T47D (cell line): ENCODE measurements around the gene ATP10A.
A peak's percentile ranks its signal among the peaks of the same experiment; 100 is the strongest.

Source experiments
- DNase-seq, 2 experiments: peaks; one replicate each; pipeline versions ENCODE4 v3.0.0 to v3.0.0-alpha.2; 2011 to 2012; ENCODE audit warnings: low read depth in 1 of 2, low spot score in 1 of 2
- JUND ChIP-seq: IDR thresholded peaks from 2 replicates; pipeline ENCODE4 v1.6.1; 2012; ENCODE audit warnings: low read depth
- in situ Hi-C: cut with HindIII; loops from 2 replicates; pipeline ENCODE4 v1.10.0; 2016; ENCODE audit warnings: low sequenced_read_pairs, low pct_unique_long_range_greater_than_20kb

The ATP10A gene

DNA sequence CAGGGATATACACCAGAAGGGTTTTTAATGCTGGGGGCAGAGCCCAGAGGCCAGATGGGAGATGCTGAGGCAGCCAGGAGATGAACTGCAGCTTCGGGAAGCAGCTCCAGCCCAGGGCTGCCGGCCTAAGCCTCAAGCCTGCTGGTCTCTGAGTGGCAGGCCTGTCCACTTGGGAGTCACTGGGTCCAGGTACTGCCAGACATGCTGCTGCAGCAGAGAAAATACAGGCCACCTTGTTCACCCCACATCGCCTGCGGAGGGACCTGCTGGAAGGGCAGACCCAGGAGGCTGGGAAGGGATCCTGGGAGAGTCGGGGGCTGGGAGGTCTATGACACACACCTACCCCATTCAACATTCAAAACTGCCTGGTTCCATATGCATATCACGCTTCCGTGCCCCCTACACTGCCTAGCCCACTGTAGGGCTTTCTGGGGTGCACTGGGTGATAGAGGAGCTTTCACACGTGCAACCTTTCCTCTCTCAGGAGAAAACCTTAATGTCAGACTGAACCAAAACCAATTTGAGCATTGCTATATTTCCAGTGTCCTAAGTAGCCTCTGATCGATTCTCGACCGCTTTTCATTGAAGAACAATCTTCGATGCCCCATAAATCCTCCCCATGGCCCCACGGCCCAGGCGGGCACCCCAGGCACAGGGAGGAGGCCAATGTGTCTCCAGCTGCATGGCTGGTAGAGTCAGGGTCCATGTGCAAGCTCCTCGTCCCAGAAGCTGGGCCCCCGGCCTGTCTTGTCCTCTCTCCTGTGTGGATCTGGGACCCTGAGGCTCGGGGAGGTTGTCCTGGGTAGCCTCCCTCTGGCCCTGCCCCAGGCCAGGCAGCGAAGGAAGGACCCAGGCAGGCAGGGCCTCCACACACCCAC, 147.4 kb downstream of the ATP10A start:
- in situ Hi-C loops = no loop called here
- no peak for TF ChIP-seq JUND
- no peak for DNase-seq

DNA sequence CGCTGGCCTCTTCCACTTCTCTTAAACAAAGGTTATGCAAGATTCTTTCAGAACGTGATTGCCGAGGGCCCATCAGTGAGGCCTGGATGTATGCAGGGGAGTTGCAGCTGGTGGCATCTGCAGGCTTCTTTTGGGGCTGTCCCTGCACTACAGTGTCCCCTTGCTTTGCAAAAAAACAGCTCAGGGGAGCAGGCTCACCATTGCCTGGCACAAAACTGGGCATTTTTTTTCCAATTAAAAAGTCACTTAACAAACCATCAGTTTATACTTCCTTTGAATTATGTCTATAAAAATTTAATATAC, 148.6 kb downstream of the ATP10A start:
- in situ Hi-C loops = no loop called here
- no peak for TF ChIP-seq JUND
- no peak for DNase-seq

DNA sequence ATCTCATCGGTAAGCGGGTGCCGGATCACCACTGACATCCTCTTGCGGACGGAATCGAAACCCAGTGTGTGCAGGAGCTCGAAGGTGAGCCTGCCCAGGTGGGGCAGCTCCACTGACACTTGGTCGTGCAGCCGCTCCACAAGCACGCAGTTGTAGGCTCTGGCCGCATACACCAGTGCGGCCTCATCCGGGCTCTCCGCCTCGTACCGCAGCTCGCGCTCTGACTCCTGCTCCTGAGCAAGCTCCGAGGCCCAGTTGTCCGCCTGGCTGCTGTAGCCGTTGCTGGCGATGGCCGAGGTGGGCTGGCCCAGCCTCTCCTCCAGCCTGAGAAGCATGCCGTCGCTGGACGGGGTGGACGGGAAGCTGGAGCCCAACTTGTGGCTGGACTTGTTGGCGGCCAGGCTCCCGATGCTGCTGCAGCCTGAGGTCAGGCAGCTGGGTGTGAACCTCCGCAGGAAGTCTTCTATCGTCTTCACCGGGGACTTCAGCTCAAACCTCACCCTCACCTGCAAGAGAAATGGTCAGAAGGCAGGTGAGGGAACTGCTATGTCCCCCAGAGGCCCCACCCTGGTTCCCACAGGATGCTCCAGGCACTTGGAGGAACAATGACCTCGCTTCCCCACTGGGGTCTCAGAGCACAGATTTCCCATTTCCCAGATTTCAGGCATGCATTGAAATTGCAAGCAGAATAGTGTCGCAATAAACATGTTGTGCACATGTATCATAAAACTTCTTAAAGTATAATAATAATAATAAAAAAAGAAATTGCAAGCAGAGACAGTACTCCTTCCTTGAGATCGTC, 149.2 kb downstream of the ATP10A start:
- DNase-seq = no peak
- no peak for TF ChIP-seq JUND
- in situ Hi-C loops = no loop called here

DNA sequence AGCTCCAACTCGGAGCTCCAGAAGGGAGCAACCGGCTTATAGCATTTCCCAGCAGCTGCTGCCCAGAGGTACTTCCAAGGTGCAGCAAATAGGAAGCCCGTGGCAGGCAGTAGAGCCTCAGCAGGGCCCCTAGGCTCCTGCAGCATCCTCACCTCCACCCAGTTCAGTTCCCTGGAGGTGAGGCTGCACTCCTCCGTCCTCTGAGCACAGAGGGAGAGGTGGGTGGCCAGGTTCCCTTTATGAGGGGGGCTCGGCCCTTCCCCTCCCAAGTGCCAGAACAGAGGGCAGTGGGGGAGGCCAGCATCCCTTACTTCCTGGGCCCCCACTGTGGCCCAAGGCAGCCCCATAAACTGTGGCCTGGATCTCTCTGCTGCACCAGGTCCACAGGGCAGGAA, 150.2 kb downstream of the ATP10A start:
- DNase-seq = no peak
- TF ChIP-seq JUND = no peak
- in situ Hi-C loops = no loop called here

DNA sequence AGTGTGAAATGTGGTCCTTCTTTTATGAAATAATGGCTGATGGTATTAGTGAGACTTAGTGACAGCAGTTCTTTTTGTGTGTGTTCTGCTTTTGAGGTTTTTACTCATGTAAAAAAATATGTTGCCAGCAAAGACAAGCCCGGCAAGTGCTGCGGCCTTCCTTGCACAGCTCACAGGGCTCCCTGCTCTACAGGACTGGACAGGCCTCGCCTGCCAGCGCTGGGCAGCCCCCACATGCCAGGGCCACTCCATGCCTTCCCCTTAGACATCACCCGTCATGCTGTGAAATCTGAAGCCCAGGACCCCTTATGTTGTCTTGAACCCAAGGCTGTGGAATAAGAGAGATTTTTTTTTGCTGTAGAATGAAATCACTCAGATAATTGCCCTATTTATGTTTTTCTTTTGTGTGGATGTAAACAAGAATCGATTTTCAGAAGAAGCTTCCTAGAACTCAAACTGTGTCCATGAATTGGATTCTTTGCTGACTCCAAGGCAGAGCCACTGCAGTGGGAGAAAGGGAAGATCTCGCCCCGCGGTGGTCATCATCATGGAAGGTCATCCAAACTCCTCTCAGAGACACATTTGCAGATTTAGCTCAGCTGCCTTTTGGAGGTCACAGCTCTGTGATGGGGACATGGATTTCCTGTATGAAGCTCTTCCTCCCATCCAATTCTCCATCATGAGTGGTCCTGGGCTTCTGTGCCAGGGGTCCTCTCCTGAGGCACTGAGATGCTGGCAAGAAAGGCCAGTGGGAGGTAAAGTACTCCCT, 150.8 kb downstream of the ATP10A start:
- no peak for TF ChIP-seq JUND
- DNase-seq = no peak
- in situ Hi-C loops = no loop called here

DNA sequence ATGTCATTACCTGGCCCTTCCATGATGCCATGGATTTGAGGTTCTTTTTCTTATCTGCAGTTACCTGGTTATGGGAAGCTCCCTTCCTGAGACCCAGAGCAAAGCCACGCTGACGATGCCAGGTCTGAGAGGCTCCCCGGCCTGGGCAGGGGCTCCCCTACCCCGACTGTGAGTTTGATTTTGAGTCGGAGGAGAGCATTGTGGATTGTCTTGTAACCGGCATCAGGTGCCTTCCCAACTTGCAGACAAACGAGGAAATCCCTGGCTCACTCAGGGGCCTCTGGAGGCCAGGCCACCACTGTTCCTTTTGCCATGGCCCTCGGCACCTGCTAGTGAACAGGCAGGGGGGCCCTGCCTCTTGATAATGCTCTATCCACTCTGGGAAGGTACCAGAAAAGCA, 151.4 kb downstream of the ATP10A start:
- in situ Hi-C loops = no loop called here

DNA sequence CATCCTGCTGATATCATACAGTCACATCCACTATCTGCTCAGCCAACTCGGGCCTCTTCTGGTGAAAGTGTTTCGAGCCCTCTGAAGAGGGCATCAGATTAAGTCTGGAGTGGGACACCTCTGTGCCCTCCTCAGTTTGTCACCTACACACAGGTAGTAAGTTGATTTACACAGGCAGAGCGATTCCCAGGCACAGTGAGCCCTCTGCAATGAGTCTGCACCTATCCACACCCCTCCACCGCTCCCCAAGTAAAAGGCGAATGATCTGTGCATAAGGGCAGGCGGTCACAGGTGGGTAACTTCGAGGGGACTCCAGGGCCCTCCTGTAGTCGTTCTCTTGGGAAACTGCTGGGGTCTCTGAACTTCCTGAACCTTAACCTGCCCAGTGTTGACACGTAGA, 152.0 kb downstream of the ATP10A start:
- in situ Hi-C loops = no loop called here
- no peak for TF ChIP-seq JUND
- DNase-seq = no peak

More for the DNA sequence above, 151.4 kb downstream of the ATP10A start:
- DNase-seq = no peak
- TF ChIP-seq JUND = no peak

DNA sequence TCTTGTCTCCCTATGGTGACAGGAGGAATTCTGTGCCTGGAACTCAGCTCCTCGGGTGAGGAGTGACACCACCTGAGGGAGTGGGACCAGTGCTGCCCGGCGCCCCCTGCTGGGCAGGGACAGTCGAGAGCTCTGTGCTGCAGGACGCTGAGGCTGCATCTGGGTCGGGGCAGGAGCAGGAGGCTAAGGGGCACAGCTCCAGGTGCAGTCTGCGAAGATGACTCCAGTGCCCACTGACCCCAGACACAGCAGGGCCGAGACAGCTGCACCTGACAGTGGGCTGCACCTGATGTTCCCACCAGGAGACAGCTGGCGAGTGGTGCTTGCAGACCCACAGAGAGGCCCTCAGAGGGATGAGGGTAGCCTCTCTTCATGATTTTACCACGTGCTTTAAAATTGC, 152.9 kb downstream of the ATP10A start:
- DNase-seq = peak; percentile 67 to 78
- in situ Hi-C loops = no loop called here
- no peak for TF ChIP-seq JUND

DNA sequence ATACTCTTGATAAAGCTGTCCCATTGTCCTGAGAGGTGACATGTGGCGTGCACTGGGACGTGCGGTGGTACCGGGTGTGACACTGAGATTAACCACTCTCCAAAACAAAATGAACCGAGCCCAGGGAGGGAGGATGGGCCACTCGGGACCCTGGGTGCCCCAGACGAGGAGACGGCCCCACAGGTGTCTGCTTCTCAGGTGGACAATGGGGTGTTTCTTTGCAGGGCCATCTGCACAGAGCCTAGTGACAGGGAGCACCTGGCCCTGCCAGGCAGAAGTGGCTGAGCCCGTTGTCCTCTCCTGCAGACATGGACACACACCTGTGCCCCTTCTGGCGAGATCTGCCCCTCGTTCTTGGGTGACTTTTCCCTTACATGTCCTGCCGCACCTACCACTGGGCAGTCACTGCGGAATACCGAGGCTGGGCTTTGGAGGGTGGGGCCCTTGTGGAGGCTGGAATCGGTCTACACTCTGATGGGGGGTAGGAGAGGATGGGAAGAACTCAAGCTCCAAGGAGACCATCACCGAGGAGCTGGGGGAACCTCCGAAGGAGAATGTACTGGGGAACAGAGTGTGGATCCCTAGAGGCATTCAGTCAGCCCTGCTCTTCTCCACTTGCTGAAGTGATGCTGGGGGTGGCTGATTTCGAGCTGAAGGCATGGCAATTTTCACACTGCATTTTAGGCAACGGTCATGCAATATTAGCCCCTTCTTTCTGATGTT, 153.5 kb downstream of the ATP10A start:
- in situ Hi-C loops = no loop called here
- DNase-seq = no peak
- no peak for TF ChIP-seq JUND

DNA sequence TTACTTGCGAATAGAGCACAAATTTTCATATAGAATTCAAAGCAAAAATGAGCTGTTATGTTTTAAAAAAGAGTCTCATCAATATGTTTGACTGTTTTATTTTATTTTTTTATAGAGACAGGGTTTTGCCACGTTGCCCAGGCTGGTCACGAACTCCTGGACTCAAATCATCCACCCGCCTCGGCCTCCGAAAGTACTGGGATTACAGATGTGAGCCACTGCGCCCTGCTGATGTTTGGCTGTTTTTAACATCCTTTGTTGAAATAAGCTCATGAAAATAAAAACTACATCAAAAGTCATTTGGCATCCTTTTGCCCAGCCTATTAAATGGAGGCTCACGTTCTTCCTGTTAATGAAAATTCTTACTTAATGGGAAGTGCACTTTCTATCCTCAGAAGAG, 154.7 kb downstream of the ATP10A start:
- TF ChIP-seq JUND = no peak
- DNase-seq = no peak
- in situ Hi-C loops = no loop called here

DNA sequence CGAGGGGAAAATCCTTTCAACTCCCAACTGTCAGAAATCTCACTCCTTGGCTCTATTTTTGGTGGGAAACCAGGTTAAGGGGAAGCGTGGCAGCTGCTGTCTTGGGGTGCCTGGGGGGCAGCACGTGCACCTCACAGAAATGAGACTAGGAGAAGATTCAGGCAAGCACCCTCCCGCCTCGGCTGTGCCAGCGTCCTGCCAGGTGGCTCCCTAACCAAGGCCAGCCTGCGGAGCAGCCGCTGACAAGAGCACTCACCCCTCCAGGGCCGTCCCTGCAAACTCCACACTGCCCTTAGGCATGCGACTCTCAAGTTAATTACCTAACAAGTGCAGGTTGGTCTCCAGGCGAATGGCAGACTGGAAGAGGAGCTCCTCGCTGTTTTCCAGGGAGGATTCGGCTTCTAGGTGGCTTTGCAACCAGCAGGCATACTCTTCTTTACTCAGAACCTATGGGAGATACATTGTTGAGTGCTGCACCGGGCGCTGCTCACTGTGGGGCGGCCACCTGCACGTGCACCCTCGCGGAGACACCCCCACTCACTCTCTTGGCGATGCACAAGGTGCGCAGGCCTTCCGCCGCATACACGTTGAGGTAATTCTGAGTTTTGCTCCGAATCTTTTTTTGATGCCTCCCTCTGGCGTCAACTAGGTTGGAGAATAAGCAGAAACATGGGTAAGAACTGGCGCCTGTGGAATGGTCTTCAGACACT, 155.3 kb downstream of the ATP10A start:
- no peak for DNase-seq
- in situ Hi-C loops = no loop called here
- no peak for TF ChIP-seq JUND
